Spleen (tissue), 7 donors: ENCODE data around the gene PHAX.

Source experiments
- CTCF ChIP-seq, 11 experiments: fragments of 200-600 bp in 7 of 11; fragments of 450-650 bp in 4 of 11; sonication (generic) in 4 of 11; IDR thresholded peaks in 8 of 11; conservative IDR thresholded peaks in 3 of 11; 1 replicate in 7 of 11; 2 replicates in 4 of 11; pipeline versions ENCODE4 v1.4.0 to v1.8.0; 2016 to 2021; ENCODE audit warnings: antibody characterized with exemption in 11 of 11, inconsistent platforms in 4 of 11, mild to moderate bottlenecking in 1 of 11
- POLR2A ChIP-seq, 3 donors: fragments of 450-650 bp; IDR thresholded peaks; one replicate each; pipeline ENCODE4 v1.5.1; 2017; ENCODE audit warnings: antibody characterized with exemption in 3 of 3, mild to moderate bottlenecking in 1 of 3
- POLR2AphosphoS5 ChIP-seq, 3 donors: sonication (generic); formaldehyde crosslinking; IDR thresholded peaks; one replicate each; pipeline ENCODE4 v1.5.1; 2017; ENCODE audit warnings: antibody characterized with exemption in 3 of 3
- donor health status: DM: no; HTN: no; CAD: no; lungs with moderate emphysema.
- donor health status: DM: no; HTN: no; CAD: no.
- donor health status: DM: no; HTN: no; CAD: no.

GRCh38 chr5:126648471-126648870, 47.7 kb downstream of the PHAX start:
- TF ChIP-seq CTCF (IDR thresholded peaks at IDR 0.05 in 8 of 11, conservative IDR thresholded peaks at IDR 0.05 in 3 of 11) (no peak), POLR2A (IDR thresholded peaks at IDR 0.05) (no peak), POLR2AphosphoS5 (IDR thresholded peaks at IDR 0.05) (no peak)
